Activated T-cell treated with anti-CD3 and anti-CD28 coated beads, Interleukin-2, amount 50 U/mL, for 4 hours (primary cell): ENCODE measurements around the gene OLFM2. TPM values are rescaled to one million over a fixed set of nuclear protein-coding genes. Genes with fewer than 3 reads are reported as not detected.

Experiments
- ATAC-seq, 2 donors: fragments of 200-7000 bp; cut with Tn5 transposase; one replicate each; pipeline ENCODE4 v1.10.0; 2021
- DNase-seq: peaks from one replicate; pipeline ENCODE4 v3.0.0-alpha.2; 2020
- H3K27me3 Mint-ChIP-seq: one replicate; pipeline ENCODE4 v1.8.0; 2021; ENCODE audit warnings: low read depth, mixed read lengths
- H3K36me3 Mint-ChIP-seq: one replicate; pipeline ENCODE4 v1.8.0; 2022; ENCODE audit warnings: mixed read lengths; ENCODE audit not compliant: insufficient read depth
- H3K4me1 Mint-ChIP-seq: one replicate; pipeline ENCODE4 v1.8.0; 2021; ENCODE audit warnings: low read depth, mixed read lengths
- H3K4me3 Mint-ChIP-seq: one replicate; pipeline ENCODE4 v1.8.0; 2021; ENCODE audit warnings: mild to moderate bottlenecking, moderate library complexity, mixed read lengths
- H3K9me3 Mint-ChIP-seq: one replicate; pipeline ENCODE4 v1.8.0; 2021; ENCODE audit warnings: mixed read lengths
- total RNA-seq, 3 donors: library from RNA; stranded (reverse); gene quantifications; one replicate each; pipeline ENCODE4 v1.2.1, GENCODE V29; 2021

Gene OLFM2
- total RNA-seq, 3 donors from 2014 or later = 0.11 to 0.56 (median 0.24) TPM

DNA sequence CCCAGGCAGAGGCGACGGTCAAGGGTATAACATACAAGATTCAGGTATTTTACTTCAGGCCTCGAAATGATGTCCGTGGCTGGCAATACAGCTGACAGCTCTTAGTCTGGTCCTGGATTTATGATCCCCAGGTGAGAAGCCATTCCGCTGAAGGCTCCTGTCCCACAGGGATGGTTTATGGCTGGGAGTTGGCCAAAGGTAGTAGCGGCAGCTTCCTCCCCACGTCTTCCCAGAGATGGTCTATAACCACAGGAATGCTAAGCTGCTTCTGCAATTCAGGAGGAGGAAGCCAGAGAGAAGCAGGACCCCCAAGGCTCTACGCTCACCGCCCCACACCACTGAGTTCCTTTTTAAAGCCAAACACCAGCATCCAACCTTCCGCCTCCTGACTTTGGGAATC lies 27.1 kb downstream of the OLFM2 start:
- ATAC-seq (no peak), DNase-seq (no peak)
- H3K4me1 Mint-ChIP-seq = peaks cover 7% of the 10 kb centered on the region
- H3K36me3 Mint-ChIP-seq = no peaks in the 10 kb centered on the region
- no peak overlapping the region for H3K4me3 Mint-ChIP-seq
- no peaks in the 10 kb centered on the region for H3K9me3 Mint-ChIP-seq
- H3K27me3 Mint-ChIP-seq = no peaks in the 10 kb centered on the region

DNA sequence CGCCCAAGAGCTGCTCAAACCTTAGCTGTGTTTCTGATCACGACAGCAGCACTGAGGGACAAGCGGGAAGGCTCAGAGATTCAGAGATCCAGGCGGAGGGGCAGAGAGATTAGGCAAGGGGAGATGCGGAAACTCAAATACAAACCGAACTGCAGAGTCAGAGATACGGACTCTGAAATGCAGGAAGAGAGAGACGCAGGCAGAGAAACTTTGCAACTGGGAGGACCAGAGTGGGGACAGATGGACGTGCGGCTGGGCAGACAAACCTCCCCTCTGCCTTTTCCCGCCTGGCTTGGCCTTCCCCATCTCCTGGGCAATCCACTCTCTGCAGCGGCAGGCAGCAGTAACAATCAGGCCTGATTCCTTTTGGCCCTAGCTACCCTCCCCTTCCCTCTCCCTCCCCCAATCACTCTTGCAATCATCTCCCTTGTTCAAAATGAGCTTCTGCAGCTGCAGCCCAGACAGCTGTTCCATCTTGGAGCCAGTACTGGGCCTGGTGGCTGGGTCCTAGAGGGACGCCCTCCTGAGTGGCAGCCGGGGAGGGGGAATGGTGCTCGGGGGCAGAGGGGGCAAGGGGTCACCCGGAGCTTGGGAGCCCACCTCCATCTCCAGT lies 29.7 kb downstream of the OLFM2 start:
- ATAC-seq = no peak
- H3K4me3 Mint-ChIP-seq = no peak overlapping the region
- peaks cover 2% of the 10 kb centered on the region for H3K27me3 Mint-ChIP-seq
- H3K9me3 Mint-ChIP-seq = no peaks in the 10 kb centered on the region
- H3K36me3 Mint-ChIP-seq = no peaks in the 10 kb centered on the region
- H3K4me1 Mint-ChIP-seq = no peaks in the 10 kb centered on the region
- no peak for DNase-seq

DNA sequence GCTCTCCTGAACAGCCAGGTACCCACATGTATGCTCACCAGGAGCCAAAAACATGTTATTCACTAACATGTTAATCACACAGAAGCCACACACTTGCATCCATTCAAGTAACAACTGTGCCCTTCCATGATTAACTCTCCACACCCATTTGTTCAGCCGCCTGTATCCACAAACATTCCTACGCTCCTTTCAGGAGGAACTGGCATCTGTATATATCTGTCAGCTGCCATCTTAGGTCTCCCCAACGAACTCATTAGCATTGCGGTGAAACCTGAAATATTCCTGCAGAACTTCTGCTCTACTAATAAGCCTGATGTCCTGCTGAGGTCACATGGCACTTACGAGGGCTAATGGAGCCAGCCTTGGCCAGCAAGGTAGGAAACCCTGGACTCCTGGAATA lies 33.0 kb downstream of the OLFM2 start:
- H3K9me3 Mint-ChIP-seq = no peaks in the 10 kb centered on the region
- no peak overlapping the region for H3K4me3 Mint-ChIP-seq
- H3K27me3 Mint-ChIP-seq = peaks cover 11% of the 10 kb centered on the region
- DNase-seq (no peak), ATAC-seq (no peak)
- no peaks in the 10 kb centered on the region for H3K36me3 Mint-ChIP-seq
- no peaks in the 10 kb centered on the region for H3K4me1 Mint-ChIP-seq

- Mint-ChIP-seq H3K4me1 (no peaks in the 10 kb centered on the region), H3K36me3 (no peaks in the 10 kb centered on the region), H3K27me3 (peaks cover 11% of the 10 kb centered on the region), H3K4me3 (no peak overlapping the region), H3K9me3 (no peaks in the 10 kb centered on the region)
- DNase-seq = no peak
- no peak for ATAC-seq
Observed at GRCh38 chr19:9901642-9902041, 34.7 kb downstream of the OLFM2 start.

- ATAC-seq (no peak), DNase-seq (no peak)
- Mint-ChIP-seq H3K27me3 (peaks cover 13% of the 10 kb centered on the region), H3K4me3 (no peak overlapping the region), H3K4me1 (no peaks in the 10 kb centered on the region), H3K9me3 (no peaks in the 10 kb centered on the region), H3K36me3 (no peaks in the 10 kb centered on the region)
Observed at GRCh38 chr19:9901020-9901419, 35.3 kb downstream of the OLFM2 start.

DNA sequence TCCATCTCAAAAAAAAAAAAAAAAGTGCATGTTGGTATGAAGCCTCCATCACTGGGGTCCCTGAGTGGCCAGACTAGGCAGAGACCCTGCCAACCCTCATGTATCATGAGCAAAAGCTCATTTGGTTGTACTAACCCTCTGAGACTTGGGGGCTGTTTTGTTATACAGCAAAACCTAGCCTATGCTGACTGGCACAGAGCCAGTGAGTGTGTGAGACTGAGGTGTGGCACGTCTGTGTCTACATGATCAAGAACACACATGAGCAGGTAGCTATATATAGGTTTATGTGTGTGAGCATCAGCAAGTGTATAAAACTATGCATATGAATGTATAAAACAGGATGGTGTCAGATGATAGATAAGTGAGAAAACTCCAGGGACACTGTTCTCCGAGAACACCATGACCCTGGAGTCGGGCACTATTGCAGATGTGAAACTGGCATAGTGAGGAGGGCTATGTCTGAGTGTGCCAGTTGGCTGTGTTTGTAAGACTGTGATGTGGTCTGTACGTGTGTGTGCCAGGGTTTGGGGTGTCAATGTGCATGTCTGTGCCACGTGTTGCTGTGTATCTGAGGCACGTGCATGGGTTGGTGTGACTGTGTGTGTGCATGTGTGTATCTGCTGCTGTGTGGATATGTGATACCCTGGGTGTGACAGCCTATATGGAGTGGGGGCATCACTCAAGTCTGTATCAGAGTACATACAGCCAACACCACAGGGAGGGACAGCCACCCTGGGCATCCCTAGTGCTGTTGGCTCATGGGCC lies 44.5 kb downstream of the OLFM2 start:
- Mint-ChIP-seq H3K36me3 (no peaks in the 10 kb centered on the region), H3K27me3 (peaks cover 4% of the 10 kb centered on the region), H3K4me1 (no peaks in the 10 kb centered on the region), H3K4me3 (no peak overlapping the region), H3K9me3 (no peaks in the 10 kb centered on the region)
- DNase-seq (no peak), ATAC-seq (no peak)

DNA sequence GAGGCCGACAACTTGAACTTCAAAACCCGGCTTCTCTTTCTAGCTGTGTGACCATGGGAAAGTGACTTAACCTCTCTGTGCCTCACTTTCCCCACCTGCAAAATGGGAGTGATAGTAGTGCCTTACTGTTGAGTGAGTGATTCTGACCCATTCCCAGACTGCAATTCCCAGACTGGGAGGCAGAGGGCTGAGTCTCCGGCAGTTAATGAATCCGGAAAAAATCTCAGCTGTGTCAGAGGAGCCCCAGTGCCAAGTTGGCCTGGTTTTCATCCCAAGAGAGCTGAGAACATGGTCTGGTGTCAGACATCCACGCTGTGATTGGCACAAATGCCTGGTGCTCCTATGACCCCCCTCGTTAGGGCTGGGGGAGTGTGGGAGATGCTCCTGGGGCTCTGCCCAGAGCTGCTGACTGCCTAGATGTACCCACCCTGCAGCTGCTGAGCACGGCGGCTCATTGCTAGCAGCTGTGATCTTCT lies 51.2 kb downstream of the OLFM2 start:
- Mint-ChIP-seq H3K4me1 (no peaks in the 10 kb centered on the region), H3K4me3 (no peak overlapping the region), H3K27me3 (peaks cover 4% of the 10 kb centered on the region), H3K36me3 (no peaks in the 10 kb centered on the region), H3K9me3 (no peaks in the 10 kb centered on the region)
- no peak for DNase-seq
- no peak for ATAC-seq

GRCh38 chr19:9883764-9884163 lies 52.6 kb downstream of the OLFM2 start:
- Mint-ChIP-seq H3K36me3 (no peaks in the 10 kb centered on the region), H3K4me1 (no peaks in the 10 kb centered on the region)

DNA sequence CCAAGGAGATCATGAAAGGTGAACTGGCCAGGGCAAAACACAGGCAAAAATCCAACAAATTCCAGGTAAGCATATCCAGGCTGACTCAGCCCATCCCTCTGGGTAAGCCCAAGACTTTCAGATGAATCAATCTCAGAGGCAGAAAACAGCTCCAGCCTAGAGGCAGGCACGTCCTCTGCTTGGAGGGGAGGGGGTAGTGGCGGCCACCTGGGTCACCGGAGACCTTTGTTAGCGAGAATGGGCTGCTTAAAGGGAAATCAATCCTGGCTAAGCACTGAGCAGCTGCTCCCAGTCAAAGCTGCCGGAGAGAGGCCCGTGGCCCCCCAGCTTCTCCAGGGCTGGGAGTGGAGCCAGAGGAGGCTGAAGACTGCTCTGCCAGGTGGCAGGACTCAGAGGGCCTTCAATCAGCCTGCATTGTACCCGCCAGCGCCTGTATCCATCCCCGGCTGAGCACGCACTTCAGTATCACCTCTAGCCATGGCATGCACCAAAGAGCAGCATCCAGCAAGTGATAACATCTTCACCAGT lies 53.0 kb downstream of the OLFM2 start:
- Mint-ChIP-seq H3K36me3 (no peaks in the 10 kb centered on the region), H3K27me3 (peaks cover 2% of the 10 kb centered on the region), H3K9me3 (no peaks in the 10 kb centered on the region), H3K4me1 (no peaks in the 10 kb centered on the region), H3K4me3 (no peak overlapping the region)
- ATAC-seq (no peak), DNase-seq (no peak)

More at GRCh38 chr19:9883764-9884163, 52.6 kb downstream of the OLFM2 start:
- DNase-seq = no peak
- H3K9me3 Mint-ChIP-seq = no peaks in the 10 kb centered on the region
- peaks cover 4% of the 10 kb centered on the region for H3K27me3 Mint-ChIP-seq
- no peak for ATAC-seq
- H3K4me3 Mint-ChIP-seq = no peak overlapping the region

DNA sequence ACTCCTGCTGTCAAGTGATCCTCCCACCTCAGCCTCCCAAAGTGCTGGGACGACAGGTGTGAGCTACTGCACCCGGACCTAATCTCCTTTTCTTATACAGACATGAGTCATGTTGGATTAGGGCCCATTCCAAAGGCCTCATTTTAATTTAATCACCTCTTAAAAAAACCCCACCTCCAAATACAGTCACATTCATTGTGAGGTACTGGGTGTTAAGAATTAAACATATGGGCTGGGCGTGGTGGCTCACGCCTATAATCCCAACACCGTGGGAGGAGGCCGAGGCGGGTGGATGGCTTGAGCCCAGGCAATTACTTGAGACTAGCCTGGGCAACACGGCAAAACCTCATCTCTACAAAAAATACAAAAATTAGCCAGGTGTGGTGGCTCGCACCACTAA lies 54.6 kb downstream of the OLFM2 start:
- no peak for DNase-seq

GRCh38 chr19:9878511-9879196 lies 57.7 kb downstream of the OLFM2 start:
- ATAC-seq (no peak), DNase-seq (no peak)
- Mint-ChIP-seq H3K4me3 (no peak overlapping the region), H3K9me3 (no peaks in the 10 kb centered on the region), H3K27me3 (no peaks in the 10 kb centered on the region), H3K4me1 (no peaks in the 10 kb centered on the region), H3K36me3 (no peaks in the 10 kb centered on the region)

More for the DNA sequence above, 54.6 kb downstream of the OLFM2 start:
- no peaks in the 10 kb centered on the region for H3K4me1 Mint-ChIP-seq
- no peaks in the 10 kb centered on the region for H3K36me3 Mint-ChIP-seq
- H3K9me3 Mint-ChIP-seq = no peaks in the 10 kb centered on the region
- ATAC-seq = no peak
- no peak overlapping the region for H3K4me3 Mint-ChIP-seq
- H3K27me3 Mint-ChIP-seq = peaks cover 2% of the 10 kb centered on the region

DNA sequence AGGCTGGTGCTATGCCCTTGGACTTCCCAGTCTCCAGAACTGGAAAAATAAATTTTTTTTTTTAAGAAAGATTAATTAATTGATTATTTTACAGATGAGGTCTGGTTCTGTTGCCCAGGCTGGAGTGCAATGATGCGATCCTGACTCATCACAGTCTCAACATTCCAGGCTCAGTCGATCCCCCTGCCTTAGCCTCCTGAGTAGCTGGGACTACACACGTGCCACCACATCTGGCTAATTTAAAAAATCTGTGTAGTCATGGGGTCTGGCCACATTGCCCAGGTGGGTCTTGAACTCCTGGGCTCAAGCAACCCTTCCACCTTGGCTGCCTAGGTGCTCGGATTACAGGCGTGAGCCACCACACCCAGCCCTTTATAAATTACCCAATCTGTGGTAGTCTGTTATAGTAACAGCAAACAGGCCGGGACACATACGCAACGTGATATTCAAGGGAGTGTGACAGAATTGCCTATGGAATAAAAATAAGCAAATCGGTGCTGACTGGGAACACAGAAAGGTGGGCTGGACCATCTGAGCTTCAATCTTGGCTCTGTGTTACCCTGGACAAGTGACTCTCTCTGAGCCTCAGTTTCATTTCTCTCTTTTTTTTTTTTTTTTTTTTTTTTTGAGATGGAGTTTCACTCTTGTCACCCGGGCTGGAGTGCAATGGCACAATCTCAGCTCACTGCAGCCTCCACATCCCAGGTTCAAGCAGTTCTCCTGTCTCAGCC lies 58.4 kb downstream of the OLFM2 start:
- no peak for ATAC-seq

GRCh38 chr19:9875796-9876195 lies 60.5 kb downstream of the OLFM2 start:
- no peaks in the 10 kb centered on the region for H3K27me3 Mint-ChIP-seq
- H3K9me3 Mint-ChIP-seq = no peaks in the 10 kb centered on the region
- no peaks in the 10 kb centered on the region for H3K4me1 Mint-ChIP-seq
- no peak overlapping the region for H3K4me3 Mint-ChIP-seq
- ATAC-seq = no peak
- no peaks in the 10 kb centered on the region for H3K36me3 Mint-ChIP-seq
- no peak for DNase-seq

More for the DNA sequence above, 58.4 kb downstream of the OLFM2 start:
- Mint-ChIP-seq H3K4me1 (no peaks in the 10 kb centered on the region), H3K27me3 (no peaks in the 10 kb centered on the region), H3K4me3 (no peak overlapping the region), H3K9me3 (no peaks in the 10 kb centered on the region), H3K36me3 (no peaks in the 10 kb centered on the region)
- no peak for DNase-seq

DNA sequence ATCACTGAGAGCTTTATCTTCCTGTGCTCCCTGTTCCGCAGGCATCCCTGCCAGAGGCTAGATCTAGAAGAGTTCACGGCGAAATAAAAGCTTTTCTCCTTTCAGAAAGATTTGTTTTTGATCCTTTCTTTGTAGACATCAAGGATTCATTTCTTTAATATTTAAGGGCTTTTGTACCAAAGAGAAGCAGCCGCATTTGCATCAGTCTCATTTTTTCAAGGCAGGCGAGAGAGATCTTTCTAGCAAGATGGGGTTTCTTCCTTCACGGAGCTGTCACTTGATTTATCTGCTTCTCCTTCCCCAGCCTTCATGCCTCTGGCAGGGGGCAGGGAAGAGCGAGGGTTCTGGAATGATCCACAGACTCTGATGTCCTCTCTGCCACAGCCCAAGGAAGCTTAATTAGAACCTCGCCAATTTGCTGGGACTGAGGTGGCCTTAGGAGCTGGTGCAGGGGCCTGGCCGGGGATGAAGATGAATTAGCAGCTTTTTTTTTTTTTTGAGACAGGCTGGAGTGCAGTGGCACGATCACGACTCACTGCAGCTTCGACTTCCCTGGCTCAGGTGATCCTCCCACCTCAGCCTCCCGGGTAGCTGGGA lies 61.2 kb downstream of the OLFM2 start:
- no peaks in the 10 kb centered on the region for H3K27me3 Mint-ChIP-seq
- no peaks in the 10 kb centered on the region for H3K4me1 Mint-ChIP-seq
- ATAC-seq = no peak
- H3K4me3 Mint-ChIP-seq = no peak overlapping the region
- H3K9me3 Mint-ChIP-seq = no peaks in the 10 kb centered on the region
- H3K36me3 Mint-ChIP-seq = no peaks in the 10 kb centered on the region
- DNase-seq = no peak
